ENCODE measurements around the gene PTPRM.

Gene PTPRM

DNA sequence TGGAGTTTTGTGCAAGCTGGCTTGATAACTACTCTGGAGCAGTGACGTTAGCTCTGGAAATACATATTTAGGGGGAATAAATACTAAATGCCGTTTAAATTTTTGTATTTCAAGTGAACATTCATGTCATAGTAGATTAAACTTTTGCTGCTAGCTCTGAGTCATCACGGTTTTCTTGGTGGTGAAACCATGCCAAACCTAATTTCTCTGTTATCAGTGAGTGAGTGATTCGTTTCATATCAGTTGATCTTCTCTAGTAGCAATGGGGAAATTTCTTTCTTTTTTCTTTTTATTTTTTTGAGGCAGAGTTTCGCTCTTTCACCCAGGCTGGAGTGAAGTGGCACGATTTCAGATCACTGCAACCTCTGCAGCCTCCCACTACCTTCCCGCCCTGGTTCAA, 211.1 kb downstream of the PTPRM start:
- Mint-ChIP-seq H3K4me3 (no peak overlapping the region), H3K27ac (no peak overlapping the region), H3K27me3 (no peaks in the 10 kb centered on the region), H3K4me1 (no peaks in the 10 kb centered on the region), H3K9me3 (no peaks in the 10 kb centered on the region)
- ATAC-seq (no peak), DNase-seq (no peak)

DNA sequence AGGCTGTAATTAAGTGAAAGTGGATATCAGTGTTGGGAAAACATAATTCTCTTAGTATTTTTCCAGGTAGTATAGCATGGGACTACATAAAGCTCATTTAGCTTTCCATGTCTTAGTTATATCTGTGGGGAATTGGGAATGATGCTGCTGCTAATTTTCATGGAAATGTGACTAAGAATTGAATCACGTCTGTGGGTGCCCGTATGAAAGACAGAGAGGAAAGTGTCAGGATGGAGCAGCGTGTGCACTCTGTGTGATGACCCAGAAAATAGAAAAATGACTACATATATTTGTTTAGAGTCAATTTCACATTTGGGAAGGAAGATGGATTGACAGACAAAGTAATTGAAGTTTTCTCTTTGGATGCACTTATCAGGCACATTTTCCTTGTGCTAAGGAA, 212.1 kb downstream of the PTPRM start:
- no peak for ATAC-seq
- Mint-ChIP-seq H3K27me3 (no peaks in the 10 kb centered on the region), H3K27ac (no peak overlapping the region), H3K4me3 (no peak overlapping the region), H3K4me1 (no peaks in the 10 kb centered on the region), H3K9me3 (no peaks in the 10 kb centered on the region)
- no peak for DNase-seq

DNA sequence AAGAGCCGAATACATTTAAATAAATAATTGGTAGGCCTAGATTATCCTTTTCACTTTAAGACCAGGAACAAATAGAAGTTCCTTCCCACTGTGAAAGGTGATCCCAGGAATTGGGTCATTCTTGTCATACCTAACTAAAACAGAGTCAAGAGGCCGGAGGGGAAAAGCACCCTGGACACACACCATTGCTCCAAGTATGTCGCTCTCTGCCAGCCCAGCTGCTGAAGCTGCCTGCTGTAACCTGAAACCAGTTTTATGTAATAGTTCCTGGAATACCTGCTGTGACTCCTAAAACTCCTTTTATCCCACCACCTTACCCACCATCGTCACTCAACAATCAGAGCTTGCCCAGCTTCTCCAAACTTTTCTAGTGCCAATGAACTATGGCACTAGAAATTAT, 217.1 kb downstream of the PTPRM start:
- H3K4me1 Mint-ChIP-seq: no peaks in the 10 kb centered on the region
- no peak overlapping the region for H3K27ac Mint-ChIP-seq
- DNase-seq (no peak), ATAC-seq (no peak)
- H3K4me3 Mint-ChIP-seq: no peak overlapping the region
- H3K9me3 Mint-ChIP-seq: no peaks in the 10 kb centered on the region
- no peaks in the 10 kb centered on the region for H3K27me3 Mint-ChIP-seq

DNA sequence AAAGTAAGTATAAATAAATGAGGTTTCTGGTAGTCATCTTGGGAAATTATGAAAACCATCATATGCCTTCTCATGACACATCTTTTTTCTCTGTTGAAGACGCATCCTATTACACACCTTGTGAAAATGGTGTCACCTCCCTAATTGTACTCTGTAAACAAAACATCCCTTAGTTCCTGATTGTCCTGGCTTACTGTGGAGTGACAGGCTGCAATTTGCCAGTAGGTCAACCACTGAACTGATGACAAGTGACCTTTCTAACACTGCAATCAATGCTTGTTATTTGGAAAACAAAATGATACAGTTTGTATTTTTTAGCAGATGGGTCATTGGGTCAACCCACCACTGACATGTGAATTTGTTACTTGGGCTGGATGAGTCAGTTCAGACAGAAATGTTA, 219.5 kb downstream of the PTPRM start:
- ATAC-seq (no peak), DNase-seq (no peak)
- Mint-ChIP-seq H3K4me3 (no peak overlapping the region), H3K9me3 (no peaks in the 10 kb centered on the region), H3K27me3 (no peaks in the 10 kb centered on the region), H3K27ac (no peak overlapping the region), H3K4me1 (no peaks in the 10 kb centered on the region)

DNA sequence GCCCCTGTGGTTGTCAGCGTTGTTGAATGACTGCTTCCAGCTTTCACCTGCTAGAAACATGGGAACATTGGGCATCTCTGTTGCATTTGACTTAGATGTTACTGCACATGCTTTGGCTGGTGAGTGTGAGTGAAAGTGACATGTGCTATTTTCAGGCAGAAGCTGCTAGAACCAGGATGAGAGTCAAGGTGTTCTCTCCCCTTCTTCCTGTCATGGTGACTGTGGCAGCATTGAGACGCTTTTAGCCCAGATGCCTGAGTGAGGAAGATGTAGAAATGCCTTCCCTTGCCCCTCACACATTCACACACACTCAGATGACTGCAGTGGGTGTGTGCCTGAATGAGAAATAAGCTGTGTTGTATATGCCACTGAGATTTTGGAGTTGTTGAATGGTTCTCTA, 220.2 kb downstream of the PTPRM start:
- H3K27me3 Mint-ChIP-seq: no peaks in the 10 kb centered on the region
- no peaks in the 10 kb centered on the region for H3K9me3 Mint-ChIP-seq
- DNase-seq (no peak), ATAC-seq (no peak)
- H3K4me3 Mint-ChIP-seq: no peak overlapping the region
- no peaks in the 10 kb centered on the region for H3K4me1 Mint-ChIP-seq
- no peak overlapping the region for H3K27ac Mint-ChIP-seq

DNA sequence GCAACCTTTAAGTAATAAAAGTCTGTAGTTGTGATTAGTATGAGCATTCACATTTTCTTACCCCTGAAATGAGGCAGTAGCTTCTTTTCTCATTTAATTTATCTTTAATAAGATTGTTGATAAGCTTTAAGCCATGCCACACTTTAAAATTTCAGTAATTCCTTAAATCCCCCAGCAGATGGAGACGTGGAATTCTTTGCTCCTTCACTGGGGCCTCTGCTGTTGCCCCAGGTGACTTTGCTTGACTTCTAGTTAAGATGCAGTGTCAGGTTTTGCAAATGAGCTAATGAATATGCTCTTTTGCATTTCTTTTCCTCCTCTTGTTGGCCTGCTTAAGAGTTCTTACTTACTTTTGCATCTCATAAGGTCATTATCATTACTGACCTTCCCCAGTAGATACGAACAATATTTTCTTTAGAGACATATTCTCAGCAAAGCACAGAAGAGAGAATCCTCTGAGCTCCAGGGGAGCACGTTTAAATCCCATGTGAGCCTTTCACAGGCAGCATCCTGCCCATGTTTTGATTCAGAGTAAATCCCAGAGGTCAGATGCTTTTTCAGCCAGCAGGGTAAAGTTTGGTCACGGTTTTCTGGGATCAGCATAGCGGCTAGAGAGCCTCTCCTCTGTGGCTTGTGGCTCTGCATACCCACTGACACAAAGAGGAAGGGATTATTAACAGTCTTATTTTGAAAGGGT, 222.9 kb downstream of the PTPRM start:
- no peak for ATAC-seq

DNA sequence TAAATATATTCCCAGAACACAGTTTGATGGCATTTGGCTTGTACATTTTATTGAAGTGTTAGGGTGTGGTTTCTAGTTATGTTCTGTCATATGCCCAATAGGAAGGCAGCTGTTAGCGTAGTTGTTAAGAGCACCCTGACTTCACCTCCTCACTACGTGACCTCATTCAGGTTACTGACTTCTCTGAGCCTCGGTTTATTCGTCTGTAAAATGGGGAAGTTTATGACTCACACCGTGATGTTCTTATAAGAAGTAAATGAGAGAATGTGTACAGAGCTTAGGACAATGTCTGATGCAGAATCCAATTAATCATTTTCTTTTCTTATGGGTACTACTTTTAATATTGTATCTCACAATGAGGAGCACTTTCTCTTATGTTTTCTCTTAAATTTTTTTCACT, 226.0 kb downstream of the PTPRM start:
- Mint-ChIP-seq H3K4me3 (no peak overlapping the region), H3K27ac (no peak overlapping the region), H3K9me3 (no peaks in the 10 kb centered on the region), H3K4me1 (no peaks in the 10 kb centered on the region), H3K27me3 (no peaks in the 10 kb centered on the region)
- ATAC-seq: no peak
- no peak for DNase-seq

More for the DNA sequence above, 222.9 kb downstream of the PTPRM start:
- DNase-seq: no peak
- no peaks in the 10 kb centered on the region for H3K4me1 Mint-ChIP-seq
- no peak overlapping the region for H3K4me3 Mint-ChIP-seq
- no peaks in the 10 kb centered on the region for H3K9me3 Mint-ChIP-seq
- no peaks in the 10 kb centered on the region for H3K27me3 Mint-ChIP-seq
- H3K27ac Mint-ChIP-seq: no peak overlapping the region

DNA sequence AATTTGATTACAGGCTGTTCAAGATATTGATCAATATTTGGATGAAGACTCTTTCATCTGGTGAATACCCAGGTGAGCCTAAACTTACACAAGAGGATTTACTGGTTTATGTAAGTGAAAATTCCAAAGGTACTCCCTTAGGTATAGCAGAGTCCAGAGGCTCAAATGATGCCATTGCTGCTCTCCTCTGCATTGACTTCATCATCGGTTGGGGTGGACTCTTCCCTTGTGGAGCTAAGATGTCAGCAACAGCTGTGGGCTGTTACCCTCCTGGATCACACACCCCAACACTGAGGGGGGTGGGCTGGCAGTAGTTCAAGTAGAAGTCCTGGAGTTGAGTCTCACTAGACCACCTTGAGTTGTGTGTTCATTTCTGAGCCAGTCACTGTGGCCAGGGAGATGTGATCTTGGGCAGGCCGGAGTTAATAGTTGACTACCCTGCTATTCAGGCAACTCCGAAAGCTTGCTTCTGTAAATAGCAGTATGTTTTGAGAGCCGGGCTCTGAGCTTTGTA, 236.9 kb downstream of the PTPRM start:
- DNase-seq (no peak), ATAC-seq (no peak)
- Mint-ChIP-seq H3K4me1 (no peaks in the 10 kb centered on the region), H3K9me3 (no peaks in the 10 kb centered on the region), H3K27me3 (no peaks in the 10 kb centered on the region), H3K27ac (no peak overlapping the region), H3K4me3 (no peak overlapping the region)

DNA sequence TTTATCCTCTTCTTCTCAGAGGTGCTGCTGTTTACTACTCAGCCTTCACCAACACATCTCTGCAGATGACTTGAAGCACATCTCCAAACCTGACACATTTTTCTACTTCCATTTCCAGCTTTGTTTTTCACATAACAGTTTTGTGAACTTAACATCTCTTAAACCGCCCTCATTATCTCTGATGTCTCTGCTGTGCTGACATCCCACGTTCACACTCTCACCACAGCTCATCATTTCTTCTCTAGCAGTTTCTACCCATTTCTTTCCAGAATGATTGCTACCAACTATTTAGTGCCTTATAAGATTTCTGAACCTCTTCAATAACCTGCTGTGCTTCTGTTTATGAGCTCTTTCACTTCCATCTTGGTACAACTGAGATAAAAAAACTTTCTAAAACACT, 238.0 kb downstream of the PTPRM start:
- Mint-ChIP-seq H3K9me3 (no peaks in the 10 kb centered on the region), H3K27me3 (no peaks in the 10 kb centered on the region), H3K4me3 (no peak overlapping the region), H3K27ac (peak overlapping the region in 1 of 2 donors; percentile 1), H3K4me1 (no peaks in the 10 kb centered on the region)
- DNase-seq: no peak
- ATAC-seq: no peak

DNA sequence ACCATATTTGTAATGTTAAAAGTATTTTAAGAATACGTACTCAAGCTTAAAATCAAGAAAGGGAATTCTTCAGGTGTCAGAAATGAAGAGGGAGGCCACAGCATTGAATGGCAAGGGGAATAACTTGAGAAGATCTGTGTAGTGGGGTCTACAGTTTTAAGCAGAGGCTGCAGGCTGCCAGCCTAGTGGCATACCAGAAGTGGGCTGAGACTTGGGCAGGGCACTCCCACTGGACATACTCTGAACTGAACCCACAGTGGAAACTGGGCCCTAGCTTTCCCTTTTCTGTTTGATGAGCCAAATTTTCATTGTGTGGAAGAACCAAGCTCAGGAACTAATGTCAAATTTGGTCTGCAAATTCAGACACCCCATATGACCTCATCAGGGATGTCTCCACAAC, 238.8 kb downstream of the PTPRM start:
- H3K27me3 Mint-ChIP-seq: no peaks in the 10 kb centered on the region
- no peaks in the 10 kb centered on the region for H3K4me1 Mint-ChIP-seq
- H3K27ac Mint-ChIP-seq: no peak overlapping the region
- H3K4me3 Mint-ChIP-seq: no peak overlapping the region
- ATAC-seq (no peak), DNase-seq (no peak)
- H3K9me3 Mint-ChIP-seq: no peaks in the 10 kb centered on the region

DNA sequence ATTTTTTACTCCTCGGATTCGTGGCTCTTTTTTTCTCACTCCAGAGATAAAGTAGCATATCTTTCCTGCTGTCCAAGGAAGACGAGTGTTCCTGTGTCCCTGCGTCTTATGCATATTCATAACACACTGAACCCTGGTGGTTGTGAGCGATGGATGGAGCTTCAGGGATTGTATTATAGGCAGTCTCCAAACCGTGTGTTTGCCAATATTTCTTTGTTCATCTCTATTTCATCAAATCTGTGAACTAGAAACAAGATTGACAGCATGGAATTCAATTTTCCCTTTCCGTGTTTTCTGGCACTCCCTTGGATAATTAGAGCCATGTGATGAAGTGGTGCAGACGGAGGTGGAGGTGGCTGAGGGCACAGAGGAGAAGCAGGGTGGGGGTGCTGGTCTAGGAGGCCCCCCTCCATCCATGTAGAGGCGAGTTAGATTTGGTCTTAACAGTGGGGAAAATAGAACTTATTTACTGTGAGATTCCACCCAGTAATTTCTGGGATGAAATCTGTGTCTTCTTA, 240.9 kb downstream of the PTPRM start:
- Mint-ChIP-seq H3K9me3 (peaks cover 0 to 7% of the 10 kb centered on the region in 2 donors), H3K27me3 (no peaks in the 10 kb centered on the region), H3K27ac (peak overlapping the region in 1 of 2 donors; percentile 12), H3K4me3 (no peak overlapping the region), H3K4me1 (no peaks in the 10 kb centered on the region)
- ATAC-seq: no peak
- no peak for DNase-seq

DNA sequence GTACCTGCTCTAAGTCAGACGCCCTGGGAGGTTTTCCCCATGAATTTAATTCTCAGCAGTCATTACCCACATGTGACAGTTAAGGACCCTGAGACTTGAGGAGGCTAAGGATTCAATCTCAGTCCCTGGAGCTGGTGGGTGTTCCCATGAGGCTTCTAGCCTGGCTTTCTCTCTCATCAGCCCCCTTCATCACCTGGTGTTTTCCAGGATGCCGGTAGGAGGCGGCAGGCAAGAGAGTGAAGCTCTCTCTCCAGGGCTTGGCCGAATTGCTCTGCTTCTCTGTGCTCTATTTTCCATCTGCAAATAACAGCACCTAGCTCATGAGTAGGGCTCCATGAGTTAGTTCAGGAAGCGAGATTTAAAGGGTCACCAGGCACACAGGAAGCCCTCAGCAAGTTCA, 241.9 kb downstream of the PTPRM start:
- Mint-ChIP-seq H3K4me3 (no peak overlapping the region), H3K27ac (no peak overlapping the region), H3K9me3 (peaks cover 3 to 16% of the 10 kb centered on the region in 2 donors), H3K27me3 (no peaks in the 10 kb centered on the region), H3K4me1 (no peaks in the 10 kb centered on the region)
- no peak for ATAC-seq
- DNase-seq: no peak

DNA sequence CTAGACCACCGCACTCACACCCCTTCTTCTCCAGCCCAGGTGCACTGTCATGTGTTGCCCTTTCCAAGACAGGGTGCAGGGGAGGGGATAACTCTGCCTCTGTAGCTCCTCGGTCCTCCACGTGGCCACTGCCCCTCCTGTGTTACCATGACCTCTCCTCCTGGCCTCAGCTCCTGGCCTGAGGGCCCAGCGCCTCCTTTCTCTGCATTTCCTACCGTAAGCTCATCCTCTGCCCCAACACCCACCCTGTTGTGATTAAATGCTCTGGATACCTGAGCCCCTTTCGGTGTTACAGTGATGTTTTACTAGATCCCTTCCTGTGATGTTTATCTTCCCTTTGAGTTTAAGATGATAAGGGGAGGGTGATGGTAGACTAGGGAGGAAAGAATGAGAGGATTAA, 242.3 kb downstream of the PTPRM start:
- no peak overlapping the region for H3K4me3 Mint-ChIP-seq
- DNase-seq: no peak
- H3K27ac Mint-ChIP-seq: no peak overlapping the region
- no peaks in the 10 kb centered on the region for H3K4me1 Mint-ChIP-seq
- H3K9me3 Mint-ChIP-seq: peaks cover 6 to 20% of the 10 kb centered on the region in 2 donors
- no peaks in the 10 kb centered on the region for H3K27me3 Mint-ChIP-seq
- no peak for ATAC-seq

DNA sequence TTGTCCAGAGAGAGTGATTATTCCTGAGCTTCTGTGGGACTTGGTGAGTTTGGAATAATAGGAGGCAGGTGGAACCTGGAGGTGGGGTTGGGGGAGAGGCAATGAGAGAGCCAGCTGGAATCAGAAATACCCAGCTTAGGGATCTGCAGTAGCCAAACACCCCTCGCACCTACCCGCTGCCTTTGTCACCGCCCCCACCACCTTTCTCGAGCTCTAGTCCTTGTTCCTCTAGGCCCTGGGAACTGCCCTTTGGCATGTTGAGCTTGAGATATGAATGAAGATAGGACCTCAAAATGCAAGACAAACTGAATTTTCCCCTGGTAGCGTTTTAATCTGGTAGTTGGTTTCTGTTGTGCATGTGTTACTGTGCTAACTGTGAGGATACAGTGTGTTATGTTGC, 242.9 kb downstream of the PTPRM start:
- no peak overlapping the region for H3K4me3 Mint-ChIP-seq
- H3K9me3 Mint-ChIP-seq: peaks cover 12 to 26% of the 10 kb centered on the region in 2 donors
- ATAC-seq (no peak), DNase-seq (no peak)
- no peaks in the 10 kb centered on the region for H3K27me3 Mint-ChIP-seq
- no peak overlapping the region for H3K27ac Mint-ChIP-seq
- H3K4me1 Mint-ChIP-seq: no peaks in the 10 kb centered on the region

DNA sequence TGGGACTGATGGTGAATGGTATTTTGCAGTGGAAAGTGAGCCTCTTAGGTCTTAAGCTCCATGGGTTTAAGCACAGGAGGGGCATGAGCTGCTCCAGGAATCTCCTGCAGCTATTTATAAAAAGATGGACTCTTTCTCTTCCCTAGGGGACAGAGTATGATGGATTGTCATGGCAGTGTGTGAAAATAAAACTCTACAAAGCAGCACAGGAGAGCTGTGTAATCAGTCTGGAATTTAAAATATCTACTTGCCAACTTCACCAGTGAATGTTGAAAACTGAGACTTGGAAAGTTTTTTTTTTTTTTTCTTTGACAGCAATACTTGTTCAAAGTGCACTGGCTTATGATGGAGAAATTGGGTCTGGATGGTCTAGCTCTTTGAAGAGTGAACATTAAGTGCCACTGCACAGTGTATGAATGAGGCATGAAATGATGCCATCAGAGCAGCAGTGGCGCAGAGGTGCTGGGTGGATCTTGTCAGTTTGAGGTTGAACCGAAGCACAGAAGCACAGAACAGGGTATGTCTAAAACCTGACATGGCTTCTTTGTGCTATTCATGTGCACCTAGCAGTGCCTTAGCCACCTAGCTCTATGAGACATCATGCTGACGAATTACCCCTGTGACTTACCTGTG, 245.4 kb downstream of the PTPRM start:
- Mint-ChIP-seq H3K4me3 (no peak overlapping the region), H3K9me3 (peaks cover 16 to 30% of the 10 kb centered on the region in 2 donors)
- DNase-seq: no peak

DNA sequence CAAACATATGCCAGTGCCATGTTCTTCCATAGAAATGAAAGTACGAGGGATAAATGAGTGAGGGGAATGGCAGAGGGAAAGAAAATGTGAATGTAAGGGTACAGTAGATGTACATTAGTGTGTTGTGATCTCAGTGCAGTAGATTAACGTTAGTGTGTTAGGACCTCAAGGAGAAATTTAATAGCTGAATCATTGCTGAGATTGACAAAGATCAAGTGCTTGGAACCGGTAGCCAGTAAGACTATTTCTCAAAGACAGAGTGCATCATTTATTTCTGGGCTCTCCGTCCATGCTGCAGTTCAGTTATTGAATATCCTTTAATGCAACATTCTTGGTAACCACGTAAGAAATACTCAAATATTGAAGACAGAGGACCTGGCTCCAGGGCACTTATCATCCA, 246.0 kb downstream of the PTPRM start:
- H3K9me3 Mint-ChIP-seq: peaks cover 16 to 30% of the 10 kb centered on the region in 2 donors
- H3K4me1 Mint-ChIP-seq: no peaks in the 10 kb centered on the region
- DNase-seq (no peak), ATAC-seq (no peak)
- no peaks in the 10 kb centered on the region for H3K27me3 Mint-ChIP-seq
- H3K4me3 Mint-ChIP-seq: no peak overlapping the region
- H3K27ac Mint-ChIP-seq: no peak overlapping the region

More for the DNA sequence above, 245.4 kb downstream of the PTPRM start:
- H3K27me3 Mint-ChIP-seq: no peaks in the 10 kb centered on the region
- H3K4me1 Mint-ChIP-seq: no peaks in the 10 kb centered on the region
- no peak overlapping the region for H3K27ac Mint-ChIP-seq
- ATAC-seq: no peak

Data from stimulated activated naive CD8-positive, alpha-beta T cell treated with anti-CD3 and anti-CD28 coated beads, Interleukin-15, amount 100 ng/mL, for 72 hours (primary cell).